H1 (cell line): ENCODE results near the gene EGFR. TPM values are rescaled to one million over a fixed set of nuclear protein-coding genes. Genes with fewer than 3 reads are reported as not detected.

Source experiments
- CTCF ChIA-PET: fragments of 300-600 bp; sonication (Branson Sonifier 250); formaldehyde crosslinking; loops from one replicate; lab custom pipeline; 2021; ENCODE audit not compliant: partially characterized antibody; lab: Charles Lee
- POLR2A ChIA-PET: fragments of 300-600 bp; sonication (Branson Sonifier 250); formaldehyde crosslinking; loops from one replicate; lab custom pipeline; 2021; ENCODE audit warnings: inconsistent platforms; ENCODE audit not compliant: partially characterized antibody; lab: Charles Lee
- DNase-seq, 2 experiments: peaks; one replicate each; pipeline versions ENCODE4 v3.0.0 to v3.0.0-alpha.2; 2010 to 2022; ENCODE audit warnings: low spot score in 2 of 2, low read depth in 1 of 2, mixed read lengths in 1 of 2
- FAIRE-seq: peaks from 2 replicates; lab custom pipeline; 2011; peaks lifted over from hg19 to GRCh38; lab: Jason Lieb, UNC
- H2AFZ ChIP-seq: 2 replicates; pipeline ENCODE4 v1.8.1; 2012; ENCODE audit warnings: low read length, inconsistent platforms
- H2AK5ac ChIP-seq: 2 replicates; pipeline ENCODE4 v1.6.1; 2013; ENCODE audit warnings: low read depth, low read length
- H2BK120ac ChIP-seq: replicated peaks from 2 replicates; pipeline ENCODE3; 2013; ENCODE audit warnings: low read depth, low read length, inconsistent platforms
- H2BK12ac ChIP-seq: 2 replicates; pipeline ENCODE4 v1.6.1; 2013; ENCODE audit warnings: low read depth, low read length
- H2BK15ac ChIP-seq: 2 replicates; pipeline ENCODE4 v1.6.1; 2013; ENCODE audit warnings: low read length
- H2BK20ac ChIP-seq: 2 replicates; pipeline ENCODE4 v1.6.1; 2013; ENCODE audit warnings: low read length
- H2BK5ac ChIP-seq: 2 replicates; pipeline ENCODE4 v1.6.1; 2013; ENCODE audit warnings: low read depth, low read length
- H3K14ac ChIP-seq: 2 replicates; pipeline ENCODE4 v1.6.1; 2013; ENCODE audit warnings: inconsistent platforms; ENCODE audit not compliant: insufficient read length
- H3K18ac ChIP-seq: 2 replicates; pipeline ENCODE4 v1.6.1; 2013; ENCODE audit warnings: low read length; ENCODE audit errors: extremely low read depth
- H3K23ac ChIP-seq: 2 replicates; pipeline ENCODE4 v1.6.1; 2013; ENCODE audit warnings: inconsistent platforms; ENCODE audit not compliant: insufficient read length
- H3K23me2 ChIP-seq: 2 replicates; pipeline ENCODE4 v1.6.1; 2013; ENCODE audit warnings: low read depth, low read length
- H3K27ac ChIP-seq: 2 replicates; pipeline ENCODE4 v1.6.1; 2011; ENCODE audit warnings: low read depth, low read length, inconsistent platforms
- H3K27me3 ChIP-seq, 4 experiments: replicated peaks in 1 of 4; 1 replicate in 1 of 4; 2 replicates in 3 of 4; pipeline versions ENCODE4 v1.6.1 to v1.8.1; 2011 to 2013; ENCODE audit warnings: low read length in 3 of 4, mild to moderate bottlenecking in 3 of 4, inconsistent platforms in 2 of 4, mixed read lengths in 2 of 4, moderate library complexity in 1 of 4; ENCODE audit not compliant: control insufficient read depth in 3 of 4, insufficient read depth in 3 of 4; ENCODE audit errors: extremely low read depth in 1 of 4
- H3K36me3 ChIP-seq, 4 experiments: 2 replicates each; pipeline versions ENCODE4 v1.6.1 to v1.8.1; 2011 to 2013; ENCODE audit warnings: mild to moderate bottlenecking in 4 of 4, low read length in 3 of 4, moderate library complexity in 2 of 4, control low read depth in 1 of 4, inconsistent platforms in 1 of 4; ENCODE audit not compliant: insufficient read depth in 4 of 4, control insufficient read depth in 2 of 4
- H3K4ac ChIP-seq: replicated peaks from 2 replicates; pipeline ENCODE3; 2013; ENCODE audit warnings: low read length, low read depth, mixed read lengths, inconsistent platforms; ENCODE audit not compliant: insufficient read length
- H3K4me1 ChIP-seq, 4 experiments: replicated peaks in 1 of 4; 1 replicate in 1 of 4; 2 replicates in 3 of 4; pipeline versions ENCODE4 v1.6.1 to v1.8.1; 2011 to 2013; ENCODE audit warnings: low read length in 3 of 4, inconsistent platforms in 2 of 4, mixed read lengths in 1 of 4; ENCODE audit not compliant: insufficient read depth in 4 of 4, control insufficient read depth in 3 of 4
- H3K4me2 ChIP-seq, 2 experiments: 2 replicates each; pipeline versions ENCODE4 v1.6.1 to v1.8.1; 2011 to 2013; ENCODE audit warnings: low read depth in 2 of 2, low read length in 2 of 2, control low read depth in 1 of 2, inconsistent platforms in 1 of 2, mild to moderate bottlenecking in 1 of 2; ENCODE audit not compliant: insufficient read depth in 1 of 2
- H3K4me3 ChIP-seq, 4 experiments: fragments of 200-600, 300-600 bp in 1 of 4; sonication (generic), shearing (Covaris generic), sonication (Bioruptor Twin) in 1 of 4; 2 replicates each; pipeline versions ENCODE4 v1.5.1 to v1.8.1; 2011 to 2016; ENCODE audit warnings: low read length in 4 of 4, low read depth in 3 of 4, control low read depth in 2 of 4, inconsistent platforms in 2 of 4, mild to moderate bottlenecking in 2 of 4, mixed read lengths in 1 of 4, moderate library complexity in 1 of 4; ENCODE audit not compliant: insufficient read depth in 2 of 4; ENCODE audit errors: extremely low read depth in 1 of 4
- H3K56ac ChIP-seq: replicated peaks from 2 replicates; pipeline ENCODE3; 2013; ENCODE audit warnings: low read depth, mild to moderate bottlenecking, mixed read lengths, low read length, inconsistent platforms; ENCODE audit not compliant: insufficient read length
- H3K79me1 ChIP-seq: 2 replicates; pipeline ENCODE4 v1.6.1; 2013; ENCODE audit warnings: low read depth, low read length, control low read depth
- H3K79me2 ChIP-seq, 2 experiments: 2 replicates each; pipeline versions ENCODE4 v1.6.1 to v1.8.1; 2012 to 2013; ENCODE audit warnings: low read length in 2 of 2, mild to moderate bottlenecking in 2 of 2, inconsistent platforms in 1 of 2; ENCODE audit not compliant: insufficient read depth in 2 of 2, control insufficient read depth in 1 of 2
- H3K9ac ChIP-seq, 4 experiments: replicated peaks in 1 of 4; 1 replicate in 1 of 4; 2 replicates in 3 of 4; pipeline versions ENCODE4 v1.6.1 to v1.8.1; 2011 to 2013; ENCODE audit warnings: low read depth in 3 of 4, low read length in 3 of 4, control low read depth in 2 of 4, mild to moderate bottlenecking in 2 of 4, moderate library complexity in 2 of 4, inconsistent platforms in 1 of 4; ENCODE audit errors: extremely low read depth in 1 of 4
- H3K9me3 ChIP-seq, 2 experiments: 2 replicates each; pipeline versions ENCODE4 v1.6.1 to v1.8.1; 2012 to 2013; ENCODE audit warnings: mild to moderate bottlenecking in 2 of 2, moderate library complexity in 2 of 2, control low read depth in 1 of 2, inconsistent platforms in 1 of 2, low read depth in 1 of 2, low read length in 1 of 2, mixed read lengths in 1 of 2; ENCODE audit not compliant: insufficient read depth in 2 of 2
- H4K20me1 ChIP-seq, 2 experiments: replicated peaks in 1 of 2; 2 replicates each; pipeline versions ENCODE3 to v1.8.1; 2011 to 2013; ENCODE audit warnings: inconsistent platforms in 2 of 2, low read length in 2 of 2, mild to moderate bottlenecking in 1 of 2; ENCODE audit not compliant: insufficient read depth in 2 of 2, control insufficient read depth in 1 of 2
- H4K5ac ChIP-seq: 2 replicates; pipeline ENCODE4 v1.6.1; 2013; ENCODE audit warnings: low read length, low read depth, mixed read lengths, inconsistent platforms; ENCODE audit not compliant: insufficient read length
- H4K8ac ChIP-seq: 2 replicates; pipeline ENCODE4 v1.8.0; 2013; ENCODE audit warnings: mild to moderate bottlenecking, moderate library complexity, low read length, inconsistent platforms; ENCODE audit not compliant: insufficient read depth; ENCODE audit errors: extremely low read depth
- H4K91ac ChIP-seq: replicated peaks from 2 replicates; pipeline ENCODE3; 2013; ENCODE audit warnings: low read length, mixed read lengths, inconsistent platforms; ENCODE audit not compliant: insufficient read length
- BCL11A ChIP-seq, 2 experiments: IDR thresholded peaks; one replicate each; pipeline ENCODE4 v1.6.1; 2011; ENCODE audit warnings: low read depth in 2 of 2, low read length in 2 of 2, mild to moderate bottlenecking in 2 of 2
- CHD1 ChIP-seq: IDR thresholded peaks from 2 replicates; pipeline ENCODE4 v1.6.1; 2012; ENCODE audit warnings: low read depth, low read length, improper control_type of control experiment
- CREB1 ChIP-seq: IDR thresholded peaks from 2 replicates; pipeline ENCODE4 v1.6.1; 2012; ENCODE audit warnings: inconsistent platforms
- HDAC2 ChIP-seq, 2 experiments: fragments of 300-600 bp in 1 of 2; sonication (generic) in 1 of 2; IDR thresholded peaks; 2 replicates each; pipeline ENCODE4 v1.6.1; 2011 to 2012; ENCODE audit warnings: low read depth in 2 of 2, low read length in 2 of 2, mild to moderate bottlenecking in 2 of 2, moderate library complexity in 2 of 2, borderline replicate concordance in 1 of 2, inconsistent platforms in 1 of 2
- KDM4A ChIP-seq: IDR thresholded peaks from one replicate; pipeline ENCODE4 v1.7.1; 2012; ENCODE audit warnings: low read depth, mild to moderate bottlenecking, moderate library complexity, low read length, inconsistent platforms; ENCODE audit not compliant: severe bottlenecking
- KDM5A ChIP-seq: fragments of 200-600 bp; IDR thresholded peaks from 2 replicates; pipeline ENCODE4 v1.7.1; 2012; ENCODE audit warnings: mild to moderate bottlenecking, low read length, inconsistent platforms, mixed read lengths
- PHF8 ChIP-seq: fragments of 200-600 bp; sonication (generic); conservative IDR thresholded peaks from 2 replicates; pipeline ENCODE4 v1.7.1; 2012; ENCODE audit warnings: low read depth, mild to moderate bottlenecking, inconsistent platforms, low read length, moderate library complexity
- RBBP5 ChIP-seq: IDR thresholded peaks from 2 replicates; pipeline ENCODE4 v1.7.1; 2012; ENCODE audit warnings: low read depth, mild to moderate bottlenecking, inconsistent platforms, low read length, moderate library complexity, borderline replicate concordance
- RXRA ChIP-seq: IDR thresholded peaks from 2 replicates; pipeline ENCODE4 v1.6.1; 2011; ENCODE audit warnings: low read depth, mild to moderate bottlenecking, low read length, moderate library complexity; ENCODE audit not compliant: insufficient read depth
- SP1 ChIP-seq: IDR thresholded peaks from 2 replicates; pipeline ENCODE4 v1.6.1; 2011; ENCODE audit warnings: low read depth, low read length
- TBP ChIP-seq: IDR thresholded peaks from 2 replicates; pipeline ENCODE4 v1.6.1; 2011; ENCODE audit warnings: low read depth, low read length, improper control_type of control experiment
- WGBS, 2 experiments: shearing (Covaris generic) in 1 of 2; methylation state at CpG; one replicate each; pipeline versions ENCODE4 v1.1.6 to v1.1.7; 2013 to 2015; ENCODE audit warnings: low lambda C conversion rate in 2 of 2, mixed read lengths in 2 of 2, inconsistent platforms in 1 of 2, low coverage in 1 of 2, missing lambda C conversion rate in 1 of 2; ENCODE audit not compliant: insufficient replicate concordance in 2 of 2, insufficient coverage in 1 of 2, insufficient read length in 1 of 2; ENCODE audit errors: extremely low coverage in 1 of 2, missing lambda C conversion rate in 1 of 2; 5-methylcytosine and 5-hydroxymethylcytosine counted together
- polyA plus RNA-seq, 7 experiments: library from polyadenylated mRNA; depleted of rRNA in 3 of 7; stranded (reverse) in 5 of 7; unstranded in 2 of 7; fragments of >200 nt in 5 of 7; fragments of 200-250 nt in 2 of 7; gene quantifications; 1 replicate in 5 of 7; 2 replicates in 1 of 7; 4 replicates in 1 of 7; pipeline versions ENCODE4 v1.2.1 to v1.2.3, GENCODE V29; 2011 to 2013; ENCODE audit warnings: missing spikeins in 2 of 7, mixed read lengths in 2 of 7
- total RNA-seq: library from RNA; stranded (reverse); fragmentation: NEBNext Ultra II Directional; extraction: Animal tissue kit (Norgen Biotek cat#: 25700); gene quantifications from 2 replicates; pipeline ENCODE4 v1.2.1, GENCODE V29; 2021

The EGFR gene
- total and polyA plus RNA-seq, 2 of the 8 experiments (the other 6 are each of a cell fraction or from before 2014, with no cell fraction given) = 1.9 to 5.8 TPM

GRCh38 chr7:55033236-55033846 is 14.5 kb downstream of the EGFR start:
- FAIRE-seq (no peak), DNase-seq (no peak)
- Histone ChIP-seq H3K4ac (no peak overlapping the region), H2AK5ac (no peak overlapping the region), H3K18ac (no peak overlapping the region), H3K79me2 (no peaks in the 10 kb centered on the region), H3K4me1 (no peaks in the 10 kb centered on the region; a peak in 1 of 7 replicates), H3K23me2 (no peaks in the 10 kb centered on the region), H2AFZ (no peak overlapping the region), H3K9ac (no peak overlapping the region), H2BK5ac (no peak overlapping the region), H3K14ac (no peak overlapping the region), H3K27ac (no peak overlapping the region), H3K56ac (no peak overlapping the region), H3K4me2 (no peak overlapping the region), H2BK20ac (no peak overlapping the region), H2BK120ac (no peak overlapping the region), H2BK15ac (no peak overlapping the region), H4K8ac (no peak overlapping the region), H2BK12ac (no peak overlapping the region), H4K91ac (no peak overlapping the region), H3K4me3 (no peak overlapping the region), H3K36me3 (no peaks in the 10 kb centered on the region), H4K5ac (no peak overlapping the region), H3K27me3 (no peaks in the 10 kb centered on the region), H3K23ac (no peak overlapping the region), H3K79me1 (no peaks in the 10 kb centered on the region), H4K20me1 (no peaks in the 10 kb centered on the region), H3K9me3 (no peaks in the 10 kb centered on the region)
- POLR2A ChIA-PET = no interaction called here
- WGBS, 2 experiments = 86% methylated on average over 10 of the region's 10 CpGs; no CpG with 5 or more reads in 1 of the 2 experiments
- CTCF ChIA-PET = no interaction called here
- TF ChIP-seq KDM4A (no peak), TBP (no peak), CREB1 (no peak), RXRA (no peak), CHD1 (no peak), RBBP5 (no peak), PHF8 (no peak), HDAC2 (IDR thresholded peaks at IDR 0.05; ENCODE audit: borderline replicate concordance in 1 of 2, low read depth in 2 of 2, low read length in 2 of 2) (no peak), KDM5A (no peak), BCL11A (IDR thresholded peaks at IDR 0.05; ENCODE audit: low read depth in 2 of 2, low read length in 2 of 2) (no peak), SP1 (no peak)
